Activated T-cell treated with anti-CD3 and anti-CD28 coated beads for 4 hours (primary cell): ENCODE data around the gene TMEM123.

ENCODE experiments used
- DNase-seq: peaks from one replicate; pipeline ENCODE4 v3.0.0-alpha.2; 2020

Gene TMEM123

DNA sequence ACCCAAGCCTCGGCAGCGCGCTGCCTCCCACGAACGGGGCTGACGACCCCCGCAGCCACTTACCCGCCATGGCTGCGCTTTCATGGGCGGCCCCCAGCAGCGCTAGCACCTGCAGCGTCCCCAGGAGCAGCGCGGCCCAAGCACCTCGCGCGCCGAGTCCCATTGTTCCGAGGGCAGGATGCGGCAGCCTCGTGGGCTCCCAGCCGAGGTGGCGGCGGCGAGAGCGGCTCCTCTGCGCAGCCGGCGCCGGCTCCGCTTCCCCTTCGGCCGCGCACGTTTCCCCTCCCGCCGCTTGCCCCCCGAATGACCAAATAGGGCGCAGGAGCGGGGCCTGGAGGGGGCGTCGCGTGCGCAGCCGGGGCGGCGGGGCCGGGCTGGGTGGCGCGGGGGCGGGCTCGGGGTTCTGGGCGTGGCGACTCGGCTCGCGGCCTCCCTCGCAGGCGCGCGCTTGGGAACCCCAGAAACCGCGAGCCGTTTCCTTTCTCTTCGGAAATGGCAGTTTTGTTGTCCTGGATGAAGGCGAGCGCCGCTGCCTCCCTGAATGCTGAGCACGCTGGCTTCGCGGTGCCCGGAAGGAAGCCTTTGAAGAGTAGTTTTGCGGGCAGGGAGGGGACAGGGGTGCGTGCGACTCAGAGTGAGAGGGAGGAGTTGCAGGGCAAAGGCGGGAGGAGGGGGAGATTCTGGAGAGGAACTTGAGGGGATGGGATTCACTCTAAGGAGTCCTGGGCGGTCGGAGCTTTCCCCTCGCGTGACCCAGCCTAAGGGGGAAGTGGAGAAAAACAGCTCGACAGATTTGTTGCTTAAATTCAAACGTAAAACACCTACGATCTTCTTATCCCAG lies at the start of gene TMEM123:
Gene TMEM123, minus strand, starts transcription at position 305 of the 841 bp plus-strand sequence. Its CDS starts 142 bp downstream, at position 163.
- DNase-seq: peak; percentile 83

GRCh38 chr11:102500829-102501228 lies 48.3 kb upstream of the TMEM123 start:
- no peak for DNase-seq

GRCh38 chr11:102499931-102500330 lies 47.4 kb upstream of the TMEM123 start:
- no peak for DNase-seq

DNA sequence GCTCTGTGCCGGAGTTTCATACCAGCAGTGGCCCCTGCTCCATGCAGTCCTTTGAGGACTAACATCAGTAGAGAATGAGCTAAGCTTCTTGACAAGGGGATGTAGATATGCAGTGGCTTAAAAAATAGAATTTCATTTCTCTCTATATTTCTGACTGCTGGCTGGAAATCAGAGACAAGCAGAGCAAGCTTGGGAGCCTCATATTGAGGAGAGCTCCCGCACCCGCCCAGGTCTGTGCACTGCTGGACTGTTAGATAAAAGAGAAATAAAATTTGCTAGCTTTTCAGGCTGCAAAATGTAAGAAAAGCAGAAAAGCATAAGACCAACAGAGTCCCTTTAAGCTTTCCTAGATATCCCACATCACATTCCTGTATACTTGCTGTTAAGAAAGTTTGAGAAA lies 46.6 kb upstream of the TMEM123 start:
- no peak for DNase-seq

- DNase-seq: no peak
These were observed 44.5 kb upstream of the TMEM123 start for GRCh38 chr11:102497061-102497460.

GRCh38 chr11:102495161-102496042 lies 42.8 kb upstream of the TMEM123 start:
- peak; percentile 52 for DNase-seq

- no peak for DNase-seq
These were observed 41.7 kb upstream of the TMEM123 start for GRCh38 chr11:102494216-102494615.

DNA sequence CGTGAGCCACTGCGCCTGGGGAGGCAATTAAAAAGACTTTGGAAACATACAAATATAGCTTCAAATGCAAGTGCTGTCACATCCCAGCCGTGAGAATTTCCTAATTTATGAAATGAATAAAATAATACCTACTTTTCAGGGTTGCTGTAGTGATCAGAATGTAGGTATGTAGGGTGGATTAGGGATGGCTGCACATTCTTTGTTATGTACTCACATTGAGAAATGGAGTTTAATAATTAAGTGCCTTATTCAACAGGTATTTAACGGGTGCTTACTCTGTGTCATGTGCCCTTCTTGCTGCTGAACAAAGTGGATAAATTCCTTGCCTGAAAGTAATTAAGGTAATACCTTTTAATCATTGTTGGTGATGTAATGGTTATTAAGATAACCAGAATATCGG lies 41.0 kb upstream of the TMEM123 start:
- no peak for DNase-seq

- no peak for DNase-seq
These were observed 39.4 kb upstream of the TMEM123 start for GRCh38 chr11:102491969-102492368.

GRCh38 chr11:102489186-102490145 lies 36.9 kb upstream of the TMEM123 start:
- DNase-seq: no peak

DNA sequence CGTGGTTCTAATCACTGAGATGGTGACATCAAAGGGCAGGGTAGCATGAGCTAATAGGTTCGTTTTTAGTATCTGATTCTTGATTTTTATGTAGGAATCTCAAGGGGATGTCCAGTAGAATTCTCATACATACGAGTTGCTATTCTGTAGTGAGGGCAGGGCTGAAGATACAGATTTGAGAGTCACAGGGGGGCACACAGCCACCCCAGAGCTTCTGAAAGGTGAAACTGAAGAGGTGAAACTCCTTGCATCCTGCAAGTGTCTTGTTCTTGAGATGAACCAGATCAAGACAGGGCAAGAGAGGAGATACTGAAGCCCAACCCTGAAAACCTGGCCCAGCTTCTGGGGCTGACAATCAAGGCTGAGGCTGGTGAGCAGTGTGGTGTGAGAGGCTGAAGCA lies 35.6 kb upstream of the TMEM123 start:
- no peak for DNase-seq

DNA sequence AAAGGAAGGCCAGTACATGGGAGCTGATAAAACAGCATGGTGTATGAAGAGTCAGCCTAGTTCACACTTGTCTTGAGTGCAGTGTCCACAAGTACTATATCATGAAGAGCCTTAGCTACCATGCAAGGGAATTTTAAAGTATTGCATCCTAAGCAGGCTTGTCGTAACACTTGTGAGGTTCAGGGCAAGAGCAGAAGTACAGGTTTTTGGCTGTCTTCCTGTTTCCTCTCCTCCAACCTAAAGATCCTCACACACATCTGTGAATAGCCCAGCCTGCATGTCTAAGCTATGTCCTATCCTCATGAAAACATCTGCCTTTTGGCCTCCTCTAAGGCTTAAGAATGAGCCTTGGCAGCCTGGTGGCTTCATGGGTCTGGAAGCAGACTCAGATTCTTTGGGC lies 34.6 kb upstream of the TMEM123 start:
- no peak for DNase-seq

DNA sequence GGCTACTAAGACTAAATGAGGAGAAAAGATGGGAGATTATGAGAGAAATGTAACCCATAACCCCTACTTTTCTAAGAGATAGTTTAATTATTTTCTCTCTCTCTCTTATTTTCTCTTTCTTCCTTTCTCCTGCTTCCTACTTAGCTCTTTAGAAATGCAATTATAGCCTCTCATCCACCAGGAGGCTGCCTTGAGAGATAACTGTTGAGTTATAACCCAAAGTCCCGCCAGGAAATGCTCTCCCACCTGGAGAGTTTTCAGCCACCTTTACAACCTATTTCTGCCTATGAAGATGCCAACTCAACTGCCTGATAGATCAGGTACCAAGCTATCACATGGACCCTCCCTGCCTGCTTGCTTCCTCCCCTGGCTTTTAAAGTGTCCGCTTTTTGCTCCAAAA lies 34.0 kb upstream of the TMEM123 start:
- DNase-seq: no peak

DNA sequence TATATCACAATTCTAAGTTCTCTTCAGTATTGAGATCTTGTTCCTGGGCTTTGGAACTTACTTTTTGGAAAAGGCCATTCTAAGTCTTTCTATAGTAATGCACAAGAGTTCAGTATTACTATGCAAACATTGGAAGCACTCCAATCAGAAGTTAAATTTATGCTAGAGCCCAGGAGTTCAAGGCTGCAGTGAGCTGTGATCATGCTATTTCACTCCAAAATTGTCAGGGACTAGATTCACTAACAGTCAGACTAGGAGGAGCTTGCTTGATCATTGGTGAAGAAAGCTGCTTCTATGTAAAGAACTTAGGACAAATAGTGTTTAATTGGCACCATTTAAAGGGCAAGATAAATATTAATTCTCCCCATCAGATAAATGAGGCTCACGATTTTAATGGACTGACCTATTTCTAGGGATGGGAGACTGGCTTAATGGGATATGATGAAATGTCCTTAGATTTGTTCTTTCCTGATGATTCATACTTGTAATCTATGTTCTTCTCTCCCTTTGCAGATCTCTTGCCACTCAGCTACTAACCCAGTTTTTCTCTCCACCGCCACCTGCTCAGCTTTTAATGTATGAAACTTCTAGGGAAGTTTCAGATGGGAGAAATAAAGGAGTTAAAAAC lies 32.6 kb upstream of the TMEM123 start:
- DNase-seq: no peak

GRCh38 chr11:102482433-102482832 lies 29.9 kb upstream of the TMEM123 start:
- DNase-seq: no peak

- DNase-seq: no peak
These were observed 27.2 kb upstream of the TMEM123 start for GRCh38 chr11:102479733-102480132.

DNA sequence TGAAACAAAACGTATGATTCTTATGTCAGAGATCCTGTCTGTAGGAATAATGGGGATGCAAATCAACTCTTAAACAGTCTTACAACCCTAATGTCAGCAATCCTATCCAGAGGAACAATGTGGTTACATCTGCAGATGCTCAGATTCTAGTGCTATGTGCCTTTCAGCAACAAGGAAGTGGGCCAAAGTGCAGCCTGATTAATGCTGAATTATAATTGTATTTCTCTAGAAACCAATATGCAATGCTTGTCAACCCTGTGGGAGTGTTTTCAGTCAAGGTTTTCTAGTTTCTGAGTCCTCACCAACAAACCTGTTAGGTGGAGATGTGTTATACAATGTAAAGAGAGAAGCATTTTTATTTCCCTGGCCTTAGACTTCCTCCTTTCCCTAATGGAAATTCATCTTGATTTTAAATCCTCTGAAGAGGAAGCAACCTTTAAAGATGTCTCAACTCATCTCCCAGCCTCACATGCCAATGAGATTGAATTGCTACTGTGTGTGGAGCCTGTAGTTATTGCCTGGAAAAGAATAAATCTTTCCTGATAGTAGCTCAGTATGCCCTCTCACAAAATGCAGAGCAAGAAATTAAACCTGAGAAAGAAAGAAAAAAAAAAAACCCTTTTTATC lies 26.2 kb upstream of the TMEM123 start:
- no peak for DNase-seq

DNA sequence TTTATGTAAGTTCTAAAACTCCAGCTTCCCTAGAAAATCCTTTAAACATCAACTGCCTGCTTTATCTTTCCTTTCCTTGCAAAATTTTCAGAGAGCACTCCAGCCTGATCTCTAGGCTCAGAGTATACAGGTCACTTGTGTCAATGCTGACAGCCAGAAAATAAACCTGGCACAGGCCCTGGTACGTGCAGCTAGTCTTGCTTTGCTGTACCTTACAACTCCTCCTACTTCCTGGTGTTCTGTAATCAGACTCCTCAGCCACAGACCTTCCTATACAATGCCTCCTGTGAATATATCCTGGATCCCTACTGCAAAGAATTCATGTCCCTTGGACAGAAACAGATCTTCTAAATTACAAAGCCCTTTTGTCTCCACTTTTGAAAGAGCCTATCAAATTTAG lies 24.2 kb upstream of the TMEM123 start:
- DNase-seq: no peak

- no peak for DNase-seq
These were observed 23.5 kb upstream of the TMEM123 start for GRCh38 chr11:102476069-102476468.

- no peak for DNase-seq
These were observed 21.0 kb upstream of the TMEM123 start for GRCh38 chr11:102473543-102473942.

- DNase-seq: no peak
These were observed 19.6 kb upstream of the TMEM123 start for GRCh38 chr11:102472127-102472526.

DNA sequence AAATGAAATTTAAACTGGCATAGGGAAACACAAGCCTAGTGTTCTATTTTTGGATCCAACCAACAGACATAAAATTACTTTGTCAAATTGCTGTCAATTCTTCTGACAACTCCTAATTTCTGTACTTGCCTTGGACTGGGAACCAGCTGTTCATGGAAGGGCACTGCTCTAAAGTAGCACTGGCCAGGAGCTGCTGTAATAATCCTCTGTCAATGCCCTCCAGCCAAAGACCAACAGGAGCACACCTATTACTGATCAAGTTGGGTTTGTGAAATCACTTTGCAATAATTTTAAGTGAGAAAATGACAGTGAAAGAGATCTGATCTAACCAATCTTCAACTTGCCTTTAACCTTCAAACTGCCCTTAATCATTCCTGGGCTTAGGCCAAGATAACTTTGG lies 18.9 kb upstream of the TMEM123 start:
- no peak for DNase-seq
